Activated CD4-positive, alpha-beta T cell treated with anti-CD3 and anti-CD28 coated beads, Interleukin-2, amount 10 ng/mL, durations not matched to agents 24 days and 14 days (primary cell): ENCODE data around the gene NFATC3. TPM values are rescaled to one million over a fixed set of nuclear protein-coding genes. Genes with fewer than 3 reads are reported as not detected.

Experiments
- DNase-seq: peaks from one replicate; pipeline ENCODE4 v3.0.0; 2022
- H3K27ac Mint-ChIP-seq: one replicate; pipeline ENCODE4 v1.8.0; 2022; ENCODE audit warnings: mild to moderate bottlenecking, mixed read lengths
- H3K27me3 Mint-ChIP-seq: one replicate; pipeline ENCODE4 v1.8.0; 2022; ENCODE audit warnings: mixed read lengths
- H3K36me3 Mint-ChIP-seq: one replicate; pipeline ENCODE4 v1.8.0; 2022; ENCODE audit warnings: low read depth, mild to moderate bottlenecking, mixed read lengths
- H3K4me1 Mint-ChIP-seq: one replicate; pipeline ENCODE4 v1.8.0; 2021; ENCODE audit warnings: mixed read lengths
- H3K4me3 Mint-ChIP-seq: one replicate; pipeline ENCODE4 v1.8.0; 2022; ENCODE audit warnings: mild to moderate bottlenecking, moderate library complexity, mixed read lengths
- H3K9me3 Mint-ChIP-seq: one replicate; pipeline ENCODE4 v1.8.0; 2021; ENCODE audit warnings: mixed read lengths
- intact Hi-C: fragments of 100-400 bp; cut with micrococcal nuclease; formaldehyde crosslinking; loops from one replicate; pipeline ENCODE4 v1.15.1; 2023
- total RNA-seq: library from RNA; stranded (reverse); gene quantifications from 2 replicates; pipeline ENCODE4 v1.2.3, GENCODE V29; 2022

NFATC3 gene
- total RNA-seq, 1 donor from 2014 or later: 146 TPM

DNA sequence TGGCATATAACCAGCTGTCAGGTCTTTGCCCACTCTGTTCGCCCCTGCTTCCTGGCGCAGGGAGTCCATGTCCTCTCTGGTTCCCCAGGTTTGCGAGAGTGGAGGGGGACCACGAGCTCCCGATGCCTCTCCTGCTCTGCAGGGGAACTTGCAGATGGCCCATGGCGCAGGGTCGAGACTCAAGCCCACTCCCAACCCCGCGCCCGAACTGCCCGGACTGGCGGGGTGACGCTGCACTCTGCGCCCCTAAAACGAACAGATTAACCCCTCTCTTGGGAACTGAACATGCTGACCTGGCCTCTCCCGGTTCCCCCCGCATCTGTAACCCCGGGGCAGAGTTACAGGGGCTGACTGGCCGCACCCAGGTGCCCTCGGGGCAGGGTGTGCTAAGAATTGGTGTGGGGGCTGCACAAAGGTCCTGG, 159.3 kb downstream of the NFATC3 start:
- intact Hi-C loops: loop anchor here (2.0 kb wide), 1 partner anchor 204 kb away; the partner anchor contains the start of gene SMPD3
- peaks cover 4% of the 10 kb centered on the region for H3K36me3 Mint-ChIP-seq
- peak overlapping the region; percentile 100 for H3K4me3 Mint-ChIP-seq
- H3K4me1 Mint-ChIP-seq: peaks cover 26% of the 10 kb centered on the region
- DNase-seq: peak; percentile 67
- peaks cover 2% of the 10 kb centered on the region for H3K27me3 Mint-ChIP-seq
- H3K27ac Mint-ChIP-seq: peak overlapping the region; percentile 85
- no peaks in the 10 kb centered on the region for H3K9me3 Mint-ChIP-seq

DNA sequence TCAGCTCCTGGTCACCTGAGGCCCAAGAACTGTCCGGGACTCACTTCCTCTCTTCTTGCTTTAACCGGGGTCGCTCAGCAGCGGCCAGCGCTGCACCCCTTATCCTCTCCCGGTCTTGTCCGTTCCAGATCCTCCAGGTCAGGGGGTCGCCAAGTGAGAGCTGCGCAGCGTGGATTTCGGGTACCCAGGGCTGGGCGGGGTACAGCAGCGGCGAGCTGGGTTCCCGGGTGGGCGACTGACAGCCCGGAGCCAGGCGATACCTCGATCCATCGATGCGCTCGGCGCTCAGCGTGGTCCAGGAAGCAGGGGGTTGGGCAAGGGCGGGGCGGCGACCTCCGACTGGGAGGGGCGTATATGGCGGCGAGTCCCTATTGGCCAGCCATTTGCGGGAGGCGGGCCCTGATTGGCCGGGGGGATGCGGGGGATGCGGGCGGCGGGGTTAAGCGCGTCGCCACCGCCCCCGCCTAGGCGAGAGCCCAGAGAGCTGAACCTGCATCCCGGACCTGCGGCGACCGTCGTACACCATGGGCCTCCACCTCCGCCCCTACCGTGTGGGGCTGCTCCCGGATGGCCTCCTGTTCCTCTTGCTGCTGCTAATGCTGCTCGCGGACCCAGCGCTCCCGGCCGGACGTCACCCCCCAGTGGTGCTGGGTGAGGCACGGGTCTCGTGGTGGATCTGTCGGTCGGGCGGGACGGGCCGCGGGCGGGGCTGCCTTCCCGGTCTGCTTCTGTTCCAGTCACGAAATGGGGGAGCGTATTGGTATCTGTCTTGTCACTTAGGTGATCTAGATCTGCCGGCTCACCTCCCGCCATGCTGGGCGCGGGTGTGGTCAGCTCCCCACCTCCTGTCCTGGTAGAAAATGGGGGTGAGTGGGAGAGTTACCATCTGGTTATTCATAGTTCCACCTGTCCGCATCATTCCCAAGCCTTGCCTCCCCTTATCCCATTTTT, 160.0 kb downstream of the NFATC3 start, which contains the start of gene PLA2G15:
Gene PLA2G15, plus strand, starts transcription at position 471 of the 951 bp plus-strand sequence. Its CDS starts 54 bp downstream, at position 525.
- Mint-ChIP-seq H3K4me1 (peaks cover 23% of the 10 kb centered on the region), H3K27me3 (peaks cover 2% of the 10 kb centered on the region), H3K4me3 (peak within 1 kb of the TSS; percentile 100), H3K9me3 (no peaks in the 10 kb centered on the region), H3K27ac (peak within 1 kb of the TSS; percentile 85), H3K36me3 (peaks cover 7% of the 10 kb centered on the region)
- peak; percentile 98 for DNase-seq
- intact Hi-C loops: loop anchor here (1.0 to 2.0 kb wide), 3 partner anchors 8 to 204 kb away; partner anchors contain the start of genes SLC7A6 and SMPD3

DNA sequence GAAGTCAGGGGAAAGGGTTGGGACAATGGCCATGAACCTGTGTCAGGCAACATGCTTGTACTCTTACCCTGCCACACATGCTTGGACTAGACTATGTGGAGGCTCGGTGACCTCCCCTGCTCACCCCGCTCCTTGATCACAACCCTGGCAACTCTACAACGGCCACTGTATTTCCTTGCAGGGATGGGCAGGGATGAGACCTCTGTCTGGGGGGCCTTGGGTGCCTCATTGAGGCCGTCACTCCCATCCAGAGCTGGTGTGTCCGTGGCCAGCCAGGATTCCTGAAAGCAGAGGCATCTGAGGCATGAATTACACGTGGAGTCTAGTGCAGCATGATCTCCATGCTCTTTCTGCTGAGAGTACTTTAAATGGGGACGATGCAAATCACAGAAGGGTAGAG, 161.0 kb downstream of the NFATC3 start:
- peaks cover 23% of the 10 kb centered on the region for H3K4me1 Mint-ChIP-seq
- peak overlapping the region; percentile 100 for H3K4me3 Mint-ChIP-seq
- no peak for DNase-seq
- peaks cover 10% of the 10 kb centered on the region for H3K36me3 Mint-ChIP-seq
- H3K9me3 Mint-ChIP-seq: no peaks in the 10 kb centered on the region
- peaks cover 2% of the 10 kb centered on the region for H3K27me3 Mint-ChIP-seq
- intact Hi-C loops: no loop called here
- H3K27ac Mint-ChIP-seq: peak overlapping the region; percentile 67

DNA sequence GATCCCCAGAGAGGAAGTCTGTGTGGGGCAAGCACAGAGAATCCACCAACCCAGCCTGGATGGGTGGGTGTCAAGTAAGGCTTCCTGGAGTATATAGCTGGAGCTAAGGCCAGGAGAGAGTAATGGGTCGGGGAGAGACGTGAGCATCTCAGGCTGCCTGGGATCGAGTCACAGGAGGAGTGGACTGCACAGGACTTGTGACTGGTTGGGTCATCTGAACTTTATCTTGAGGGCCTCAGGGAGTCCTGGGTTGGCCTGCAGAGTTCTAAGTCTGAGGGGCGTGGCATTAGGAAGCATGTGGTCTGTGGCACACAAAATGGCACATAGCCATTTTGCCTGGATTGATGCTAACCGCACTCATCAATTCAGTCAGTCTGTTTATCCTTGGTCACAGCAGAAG, 161.5 kb downstream of the NFATC3 start:
- Mint-ChIP-seq H3K9me3 (no peaks in the 10 kb centered on the region), H3K4me3 (peak overlapping the region; percentile 100), H3K4me1 (peaks cover 23% of the 10 kb centered on the region), H3K27ac (no peak overlapping the region), H3K36me3 (peaks cover 10% of the 10 kb centered on the region), H3K27me3 (peaks cover 2% of the 10 kb centered on the region)
- intact Hi-C loops: no loop called here
- no peak for DNase-seq

DNA sequence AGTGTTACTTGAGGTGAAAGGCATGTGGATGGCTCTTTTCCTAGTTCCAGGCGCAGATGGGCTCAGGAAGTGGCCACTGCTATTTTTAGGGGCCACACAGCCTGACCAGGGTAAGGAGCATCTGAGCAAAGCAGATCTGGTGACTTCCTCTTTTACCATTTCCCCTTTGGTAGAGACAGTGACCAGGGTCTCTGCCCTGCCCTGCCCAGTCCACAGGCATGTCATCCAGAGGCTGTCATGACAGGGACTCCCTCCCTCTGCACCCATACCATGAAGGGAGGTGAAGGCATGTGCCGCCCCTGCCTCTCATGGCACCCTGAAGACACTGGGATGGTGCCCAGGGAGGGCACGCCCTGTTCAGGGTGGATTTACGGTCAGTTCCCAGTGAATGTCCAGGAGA, 162.2 kb downstream of the NFATC3 start:
- Mint-ChIP-seq H3K4me1 (peaks cover 23% of the 10 kb centered on the region), H3K9me3 (no peaks in the 10 kb centered on the region)
- DNase-seq: no peak

DNA sequence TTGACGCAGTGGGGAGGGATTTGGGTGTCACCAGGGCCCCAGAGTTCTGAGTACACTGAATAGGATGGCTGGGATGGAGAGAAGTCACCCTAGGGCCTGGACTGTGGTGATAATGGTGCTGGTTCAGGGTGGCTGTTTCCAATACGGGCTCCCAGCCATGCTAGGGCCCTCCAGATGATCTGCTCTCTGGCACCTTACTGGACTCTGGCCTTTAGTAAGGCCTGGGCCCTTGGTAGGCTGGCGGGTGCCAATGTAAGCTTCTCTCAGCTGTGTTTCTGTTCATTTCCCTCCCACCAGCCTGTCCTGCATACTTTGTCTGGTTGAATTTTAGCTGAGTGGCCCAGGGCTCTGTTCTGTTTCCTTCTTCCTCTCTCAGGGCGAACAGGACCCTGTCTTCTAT, 162.8 kb downstream of the NFATC3 start:
- Mint-ChIP-seq H3K36me3 (peaks cover 14% of the 10 kb centered on the region), H3K4me1 (peaks cover 23% of the 10 kb centered on the region)

More for the DNA sequence above, 162.2 kb downstream of the NFATC3 start:
- Mint-ChIP-seq H3K27ac (no peak overlapping the region), H3K4me3 (no peak overlapping the region), H3K36me3 (peaks cover 13% of the 10 kb centered on the region), H3K27me3 (peaks cover 2% of the 10 kb centered on the region)
- intact Hi-C loops: no loop called here

DNA sequence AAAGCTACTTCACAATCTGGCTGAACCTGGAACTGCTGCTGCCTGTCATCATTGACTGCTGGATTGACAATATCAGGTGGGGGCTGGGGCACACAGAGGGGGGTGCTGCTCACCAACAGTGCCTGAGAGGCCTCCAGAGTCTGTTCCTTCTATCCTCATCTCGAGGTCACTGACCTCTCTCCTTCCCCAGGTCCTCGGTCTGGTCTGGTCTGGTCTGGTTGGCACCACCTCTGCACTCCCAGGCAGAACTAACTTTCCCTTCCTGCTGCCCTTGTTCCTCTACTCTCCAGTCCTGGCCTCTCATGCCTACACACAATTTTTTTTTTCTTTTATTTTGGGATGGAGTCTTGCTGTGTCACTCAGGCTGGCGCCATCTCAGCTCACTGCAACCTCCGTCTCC, 164.2 kb downstream of the NFATC3 start:
- intact Hi-C loops: no loop called here
- Mint-ChIP-seq H3K27me3 (peaks cover 2% of the 10 kb centered on the region), H3K4me3 (no peak overlapping the region), H3K27ac (no peak overlapping the region), H3K4me1 (peaks cover 23% of the 10 kb centered on the region), H3K9me3 (no peaks in the 10 kb centered on the region), H3K36me3 (peaks cover 17% of the 10 kb centered on the region)
- no peak for DNase-seq

More for the DNA sequence above, 162.8 kb downstream of the NFATC3 start:
- Mint-ChIP-seq H3K4me3 (no peak overlapping the region), H3K9me3 (no peaks in the 10 kb centered on the region), H3K27me3 (peaks cover 2% of the 10 kb centered on the region), H3K27ac (no peak overlapping the region)
- no peak for DNase-seq
- intact Hi-C loops: no loop called here

DNA sequence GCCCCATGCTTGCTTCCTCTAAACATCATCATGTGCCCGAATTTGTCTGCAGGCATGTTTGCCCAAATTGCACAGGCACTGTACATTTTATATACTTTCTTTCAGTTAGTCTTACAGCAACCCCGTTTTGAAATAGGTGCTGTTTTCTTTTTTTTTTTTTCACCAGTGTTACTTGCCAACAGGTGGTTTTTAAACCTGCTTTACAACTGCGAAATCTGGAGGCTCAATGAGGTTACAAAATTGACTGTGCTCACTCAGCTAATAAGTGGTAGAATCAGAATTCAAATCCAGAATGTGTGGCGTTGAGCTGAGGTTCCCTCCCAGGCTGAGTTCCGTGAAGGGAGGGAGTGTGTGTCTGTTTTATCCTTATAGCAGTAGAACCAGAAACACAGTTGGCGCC, 165.8 kb downstream of the NFATC3 start:
- H3K9me3 Mint-ChIP-seq: no peaks in the 10 kb centered on the region
- H3K27ac Mint-ChIP-seq: no peak overlapping the region
- peaks cover 13% of the 10 kb centered on the region for H3K4me1 Mint-ChIP-seq
- peaks cover 15% of the 10 kb centered on the region for H3K36me3 Mint-ChIP-seq
- no peaks in the 10 kb centered on the region for H3K27me3 Mint-ChIP-seq
- H3K4me3 Mint-ChIP-seq: no peak overlapping the region
- no peak for DNase-seq
- intact Hi-C loops: no loop called here

DNA sequence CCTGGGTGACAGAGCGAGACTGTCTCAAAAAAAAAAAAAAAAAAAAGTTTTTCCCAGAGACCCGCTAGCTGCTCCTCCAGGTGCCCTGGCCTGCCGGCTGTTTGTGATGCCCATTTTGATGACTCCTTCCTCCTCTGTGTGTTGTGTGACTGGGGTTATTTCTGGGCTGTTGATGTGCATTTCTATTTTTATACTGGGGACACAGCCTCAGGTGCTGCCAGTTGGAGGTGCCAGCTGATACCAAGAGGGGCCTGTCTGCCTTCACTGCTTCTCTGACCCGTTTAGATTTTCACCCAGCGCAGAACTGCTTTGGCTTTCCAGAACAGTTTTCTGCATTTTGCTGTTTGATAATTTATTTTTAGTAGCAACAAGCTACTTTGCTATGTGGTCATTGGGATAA, 166.7 kb downstream of the NFATC3 start:
- no peak overlapping the region for H3K27ac Mint-ChIP-seq
- H3K27me3 Mint-ChIP-seq: no peaks in the 10 kb centered on the region
- intact Hi-C loops: no loop called here
- H3K36me3 Mint-ChIP-seq: peaks cover 17% of the 10 kb centered on the region
- no peak overlapping the region for H3K4me3 Mint-ChIP-seq
- H3K9me3 Mint-ChIP-seq: no peaks in the 10 kb centered on the region
- H3K4me1 Mint-ChIP-seq: peaks cover 4% of the 10 kb centered on the region
- no peak for DNase-seq

DNA sequence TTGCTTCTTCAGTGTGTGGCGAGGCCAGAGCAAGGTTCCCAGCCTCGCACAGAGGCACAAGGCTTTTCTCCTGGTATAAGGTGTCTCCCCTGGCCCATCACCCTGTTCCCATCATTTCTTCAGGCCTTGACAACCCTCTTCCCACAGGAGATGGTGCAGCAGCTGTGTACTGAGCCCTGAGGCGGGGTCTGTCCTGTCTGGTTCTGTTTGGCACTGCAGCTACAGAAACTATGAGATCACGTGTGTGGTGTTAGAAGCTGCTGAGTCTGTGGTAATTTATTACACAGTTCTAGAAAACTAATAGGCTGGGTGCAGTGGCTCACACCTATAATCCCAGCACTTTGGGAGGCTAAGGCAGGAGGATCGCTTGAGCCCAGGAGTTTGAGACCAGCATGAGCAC, 167.2 kb downstream of the NFATC3 start:
- intact Hi-C loops: no loop called here
- peaks cover 5% of the 10 kb centered on the region for H3K4me1 Mint-ChIP-seq
- H3K4me3 Mint-ChIP-seq: no peak overlapping the region
- no peak overlapping the region for H3K27ac Mint-ChIP-seq
- peaks cover 17% of the 10 kb centered on the region for H3K36me3 Mint-ChIP-seq
- no peaks in the 10 kb centered on the region for H3K27me3 Mint-ChIP-seq
- no peaks in the 10 kb centered on the region for H3K9me3 Mint-ChIP-seq
- DNase-seq: no peak

DNA sequence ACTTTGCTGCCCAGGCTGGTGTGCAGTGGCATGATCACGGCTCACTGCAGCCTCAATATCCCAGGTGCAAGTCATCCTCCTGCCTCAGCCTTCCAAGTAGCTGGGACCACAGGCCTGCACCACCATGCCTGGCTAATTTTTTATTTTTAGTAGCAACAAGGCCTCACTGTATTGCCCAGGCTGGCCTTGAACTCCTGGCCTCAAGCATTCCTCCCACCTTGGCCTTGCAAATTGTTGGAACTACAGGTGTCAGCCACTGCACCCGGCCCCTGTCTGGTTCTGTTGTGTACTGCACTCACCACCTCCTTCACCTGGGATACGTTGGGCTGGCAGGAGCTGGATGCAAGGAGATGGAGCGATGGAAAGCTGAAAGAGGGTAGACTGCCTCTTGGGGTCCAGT, 168.6 kb downstream of the NFATC3 start:
- Mint-ChIP-seq H3K27ac (no peak overlapping the region), H3K9me3 (no peaks in the 10 kb centered on the region), H3K36me3 (peaks cover 17% of the 10 kb centered on the region), H3K4me3 (no peak overlapping the region), H3K4me1 (peaks cover 4% of the 10 kb centered on the region), H3K27me3 (no peaks in the 10 kb centered on the region)
- intact Hi-C loops: no loop called here
- no peak for DNase-seq

DNA sequence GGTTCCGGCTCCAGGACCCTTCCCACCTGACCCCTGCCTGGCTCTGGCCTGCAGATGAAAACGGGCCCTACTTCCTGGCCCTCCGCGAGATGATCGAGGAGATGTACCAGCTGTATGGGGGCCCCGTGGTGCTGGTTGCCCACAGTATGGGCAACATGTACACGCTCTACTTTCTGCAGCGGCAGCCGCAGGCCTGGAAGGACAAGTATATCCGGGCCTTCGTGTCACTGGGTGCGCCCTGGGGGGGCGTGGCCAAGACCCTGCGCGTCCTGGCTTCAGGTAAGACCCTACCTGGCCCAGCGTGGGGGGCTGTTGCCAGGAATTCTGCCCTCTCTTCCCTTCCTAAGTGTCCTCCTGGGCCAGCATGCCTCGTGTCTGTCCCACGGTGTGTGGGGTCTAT, 170.5 kb downstream of the NFATC3 start:
- Mint-ChIP-seq H3K4me1 (peaks cover 4% of the 10 kb centered on the region), H3K27ac (no peak overlapping the region), H3K36me3 (peaks cover 13% of the 10 kb centered on the region), H3K4me3 (no peak overlapping the region), H3K9me3 (no peaks in the 10 kb centered on the region), H3K27me3 (no peaks in the 10 kb centered on the region)
- DNase-seq: no peak
- intact Hi-C loops: no loop called here

DNA sequence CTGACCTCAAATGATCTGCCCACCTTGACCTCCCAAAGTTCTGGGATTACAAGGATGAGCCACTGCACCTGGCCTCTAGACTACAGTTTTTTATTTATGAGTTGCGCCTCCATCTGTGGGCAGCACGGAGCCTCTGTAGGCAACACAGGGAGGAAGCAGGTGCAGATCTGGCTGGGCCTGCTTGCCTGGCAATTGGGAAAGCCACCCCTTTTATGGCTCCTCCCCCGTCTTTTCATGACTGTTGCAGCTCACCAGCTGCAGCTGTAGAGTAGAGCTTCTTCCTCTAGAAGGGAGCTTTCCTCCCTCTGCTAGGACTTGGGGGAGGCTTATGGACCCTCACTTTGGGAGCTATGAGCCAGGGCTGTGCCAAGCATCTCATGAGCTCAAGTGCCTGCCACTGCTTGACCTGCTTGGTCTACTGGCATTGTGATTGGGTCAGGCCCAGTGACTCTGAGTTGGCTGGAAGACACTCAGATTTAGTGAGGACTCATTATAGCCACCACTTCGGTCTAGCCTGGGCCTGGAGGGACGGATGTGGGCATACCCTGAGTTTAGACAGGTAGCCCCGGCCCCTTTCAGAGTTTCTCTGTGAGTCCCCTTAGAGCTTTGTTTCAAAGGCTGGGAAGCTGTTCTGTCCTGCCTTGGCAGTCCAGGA, 172.2 kb downstream of the NFATC3 start:
- intact Hi-C loops: no loop called here
- no peaks in the 10 kb centered on the region for H3K9me3 Mint-ChIP-seq
- H3K36me3 Mint-ChIP-seq: peaks cover 7% of the 10 kb centered on the region
- no peaks in the 10 kb centered on the region for H3K27me3 Mint-ChIP-seq
- peaks cover 11% of the 10 kb centered on the region for H3K4me1 Mint-ChIP-seq
- H3K4me3 Mint-ChIP-seq: no peak overlapping the region
- H3K27ac Mint-ChIP-seq: no peak overlapping the region
- DNase-seq: peak; percentile 78
